GM12875 (cell line): ENCODE measurements around the gene PHF14.

Experiments
- H3K4me3 ChIP-seq: one replicate; pipeline ENCODE4 v1.5.1; 2011; ENCODE audit warnings: low read depth, low read length, control low read depth
- TF ChIP-seq, protein P1 (sequence below): IDR thresholded peaks from 2 replicates; pipeline ENCODE4 v1.5.1; 2011; ENCODE audit warnings: low read depth, mild to moderate bottlenecking, control low read depth, inconsistent platforms, low read length, moderate library complexity, borderline replicate concordance; ENCODE audit not compliant: insufficient read depth

PHF14 gene

DNA sequence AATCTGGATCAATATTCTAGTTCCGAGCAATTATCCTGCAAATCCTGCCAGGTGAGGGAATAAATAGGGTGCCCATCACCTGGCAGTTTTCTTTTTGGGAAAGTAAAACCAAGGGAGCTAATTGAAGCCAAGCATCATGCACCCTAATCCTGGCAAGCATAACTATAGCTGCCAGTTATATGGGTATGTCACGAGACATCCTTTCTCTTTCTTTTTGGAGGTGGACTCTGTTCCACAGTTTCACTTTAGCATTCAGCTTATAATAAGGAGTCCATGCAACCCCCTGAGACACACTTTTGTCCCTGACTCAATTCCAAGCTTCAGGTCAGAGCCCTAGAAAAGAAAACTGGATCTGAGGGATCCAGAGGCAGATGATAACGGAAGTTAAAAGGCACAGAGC lies 222.5 kb downstream of the PHF14 start:
- H3K4me3 ChIP-seq, result no peak overlapping the region
- TF ChIP-seq, protein P1, sequence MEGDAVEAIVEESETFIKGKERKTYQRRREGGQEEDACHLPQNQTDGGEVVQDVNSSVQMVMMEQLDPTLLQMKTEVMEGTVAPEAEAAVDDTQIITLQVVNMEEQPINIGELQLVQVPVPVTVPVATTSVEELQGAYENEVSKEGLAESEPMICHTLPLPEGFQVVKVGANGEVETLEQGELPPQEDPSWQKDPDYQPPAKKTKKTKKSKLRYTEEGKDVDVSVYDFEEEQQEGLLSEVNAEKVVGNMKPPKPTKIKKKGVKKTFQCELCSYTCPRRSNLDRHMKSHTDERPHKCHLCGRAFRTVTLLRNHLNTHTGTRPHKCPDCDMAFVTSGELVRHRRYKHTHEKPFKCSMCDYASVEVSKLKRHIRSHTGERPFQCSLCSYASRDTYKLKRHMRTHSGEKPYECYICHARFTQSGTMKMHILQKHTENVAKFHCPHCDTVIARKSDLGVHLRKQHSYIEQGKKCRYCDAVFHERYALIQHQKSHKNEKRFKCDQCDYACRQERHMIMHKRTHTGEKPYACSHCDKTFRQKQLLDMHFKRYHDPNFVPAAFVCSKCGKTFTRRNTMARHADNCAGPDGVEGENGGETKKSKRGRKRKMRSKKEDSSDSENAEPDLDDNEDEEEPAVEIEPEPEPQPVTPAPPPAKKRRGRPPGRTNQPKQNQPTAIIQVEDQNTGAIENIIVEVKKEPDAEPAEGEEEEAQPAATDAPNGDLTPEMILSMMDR, result no peak

DNA sequence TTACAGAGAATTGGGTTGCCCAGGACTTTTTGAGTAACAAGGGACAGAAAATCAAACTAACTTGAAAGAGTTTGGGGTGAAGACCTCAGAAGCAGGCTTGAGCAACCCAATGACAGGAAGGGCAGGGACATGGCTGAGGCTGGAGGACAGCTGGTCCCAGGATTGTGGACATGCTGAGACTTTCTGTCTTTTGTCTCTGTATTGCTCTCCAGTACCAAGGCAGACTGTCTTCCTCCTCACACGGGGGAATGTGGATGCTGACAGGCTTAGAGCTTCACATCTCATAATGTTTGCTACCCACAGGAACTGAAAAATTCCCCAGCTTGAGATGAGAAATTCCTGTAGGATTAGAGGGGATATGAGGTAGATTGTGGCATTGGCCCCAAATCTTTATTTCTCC lies 229.6 kb downstream of the PHF14 start:
- no peak overlapping the region for H3K4me3 ChIP-seq
- TF ChIP-seq, protein P1, result no peak

DNA sequence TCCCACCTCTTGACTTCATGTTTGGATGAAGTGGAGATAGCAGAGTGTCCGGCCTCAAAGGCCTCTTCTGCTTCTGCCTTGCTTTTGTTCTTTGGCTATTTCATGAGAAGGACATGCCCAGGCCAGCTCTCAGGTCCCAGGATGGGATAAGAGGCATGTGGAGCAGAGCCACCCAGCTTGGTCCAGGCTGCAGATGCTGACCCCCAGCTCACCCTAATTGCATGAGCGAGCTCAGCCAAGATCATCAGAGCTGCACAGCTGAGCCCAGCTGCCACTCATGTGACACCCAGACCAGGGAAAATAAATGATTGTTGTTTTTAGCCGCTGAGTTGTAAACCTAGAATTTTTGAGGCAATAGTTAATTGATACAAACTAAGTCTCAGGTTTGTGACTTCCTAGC lies 230.0 kb downstream of the PHF14 start:
- TF ChIP-seq, protein P1, result no peak
- H3K4me3 ChIP-seq, result no peak overlapping the region

DNA sequence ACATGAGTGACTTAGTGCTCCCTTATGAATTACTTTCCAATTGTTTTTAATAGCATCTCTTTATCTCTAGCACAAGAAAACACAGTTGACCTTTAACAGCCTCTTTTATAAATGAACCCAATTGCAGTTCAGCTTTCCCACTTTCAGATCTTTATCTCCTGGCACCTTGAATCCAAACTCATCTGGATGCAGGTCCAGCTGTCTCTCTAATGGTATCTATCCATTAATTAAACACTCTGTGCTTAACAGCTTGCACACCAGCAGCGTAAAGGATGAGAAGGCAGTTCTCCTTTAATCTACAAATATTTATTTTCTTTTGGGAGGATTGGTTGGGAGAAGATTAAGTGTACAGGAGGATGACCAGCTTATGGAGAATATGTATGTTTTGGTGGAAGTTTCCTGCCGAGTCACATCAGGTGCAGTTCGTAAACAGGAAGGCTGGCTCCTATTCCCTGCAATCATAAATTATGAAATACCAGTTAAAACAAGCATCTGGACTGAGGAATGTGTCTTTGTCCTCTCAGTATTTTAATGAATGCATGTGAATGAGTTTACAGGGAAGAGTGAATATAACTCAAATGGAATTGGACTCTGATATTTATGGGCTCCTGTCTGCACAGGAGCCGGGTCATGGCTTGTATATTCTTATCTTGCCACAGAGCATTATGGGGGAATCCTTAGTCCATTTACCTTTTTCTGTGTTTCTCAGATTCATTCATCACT lies 232.7 kb downstream of the PHF14 start:
- H3K4me3 ChIP-seq, result no peak overlapping the region
- TF ChIP-seq, protein P1, result no peak

DNA sequence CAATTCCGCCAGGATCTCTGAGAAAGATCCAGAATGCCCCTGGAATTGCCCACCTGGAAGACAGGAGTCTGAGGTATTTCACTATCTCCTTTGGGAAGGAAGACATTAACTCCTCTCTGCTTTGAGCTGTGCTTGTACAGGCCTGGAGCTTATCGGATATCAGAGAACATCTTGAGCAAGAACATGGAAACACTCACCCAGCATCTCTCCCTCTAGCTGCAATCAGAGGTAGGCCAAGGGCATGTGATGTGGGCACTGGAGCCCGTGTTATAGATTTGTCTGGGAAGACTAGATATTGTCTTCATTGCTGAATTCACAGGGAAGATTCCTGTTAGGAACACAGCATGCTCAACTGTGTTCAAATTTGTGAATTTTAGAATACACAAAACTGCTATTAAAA lies 233.9 kb downstream of the PHF14 start:
- TF ChIP-seq, protein P1, result no peak
- no peak overlapping the region for H3K4me3 ChIP-seq

DNA sequence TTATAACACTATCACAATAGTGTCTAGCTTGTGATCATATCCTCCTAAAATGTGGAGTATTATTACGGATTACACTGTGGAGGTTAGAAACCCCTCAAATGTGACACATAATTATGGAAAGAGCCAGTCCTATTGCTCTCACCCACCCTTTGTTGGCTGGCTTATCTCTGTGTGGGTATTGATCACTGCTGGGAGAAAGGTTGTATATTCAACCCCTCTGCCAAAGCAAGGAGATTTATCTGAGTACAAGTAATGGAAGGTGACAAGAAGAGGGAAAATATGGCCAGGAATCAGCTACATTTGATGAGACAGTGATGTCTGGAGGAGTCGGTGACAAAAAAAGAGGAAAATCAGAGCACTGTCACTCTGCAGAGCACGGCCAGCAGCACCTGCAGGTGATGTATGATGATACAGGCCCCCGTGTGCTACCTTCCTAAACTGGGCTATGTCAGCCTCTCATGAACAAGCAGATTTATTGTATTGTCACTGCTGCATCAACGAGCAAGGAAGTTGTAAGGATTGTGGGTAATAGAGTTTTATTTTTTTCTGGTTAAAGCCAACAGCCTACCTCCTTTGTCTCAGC lies 235.3 kb downstream of the PHF14 start:
- TF ChIP-seq, protein P1, result no peak
- no peak overlapping the region for H3K4me3 ChIP-seq

DNA sequence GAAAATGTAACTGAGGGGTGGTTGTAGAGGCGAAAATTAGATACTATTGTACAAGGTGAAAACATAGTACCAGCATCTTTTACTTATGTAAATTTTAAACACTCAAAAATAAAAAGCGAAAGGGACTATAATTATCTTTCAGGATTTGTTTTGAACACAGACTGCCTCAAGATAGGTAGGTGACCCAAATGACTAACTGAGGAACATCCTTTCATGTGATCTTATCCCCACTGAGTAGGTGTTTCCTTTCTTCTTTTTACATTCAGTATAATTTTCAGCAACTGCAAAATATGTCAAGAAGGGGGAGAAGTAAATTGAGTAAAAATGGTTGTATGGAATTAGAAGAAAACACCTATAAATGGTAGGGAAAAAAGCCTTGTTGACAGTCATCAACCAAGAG lies 236.7 kb downstream of the PHF14 start:
- TF ChIP-seq, protein P1, result no peak

More for the DNA sequence above, 236.7 kb downstream of the PHF14 start:
- H3K4me3 ChIP-seq, result no peak overlapping the region
